CD14-positive monocyte (primary cell): Measurements from ENCODE around the gene HES4. TPM values are rescaled to one million over a fixed set of nuclear protein-coding genes. Genes with fewer than 3 reads are reported as not detected.

Source experiments
- DNase-seq, 3 donors: peaks; one replicate each; pipeline ENCODE4 v3.0.0-alpha.2; 2011 to 2022
- H2AFZ ChIP-seq: 2 replicates; pipeline ENCODE4 v1.6.0; 2012; ENCODE audit warnings: mild to moderate bottlenecking, low read depth, low read length, inconsistent platforms; ENCODE audit not compliant: insufficient read depth, poor library complexity, severe bottlenecking
- H3K27ac ChIP-seq, 2 donors: 1 replicate in 1 of 2; 2 replicates in 1 of 2; pipeline ENCODE4 v1.5.1; 2012 to 2013; ENCODE audit warnings: low read length in 2 of 2, control low read depth in 1 of 2, inconsistent platforms in 1 of 2, low read depth in 1 of 2, mild to moderate bottlenecking in 1 of 2
- H3K27me3 ChIP-seq, 2 donors: one replicate each; pipeline versions ENCODE4 v1.6.0 to v1.6.1; 2011 to 2013; ENCODE audit warnings: low read length in 2 of 2; ENCODE audit not compliant: control insufficient read depth in 2 of 2, insufficient read depth in 2 of 2
- H3K36me3 ChIP-seq, 2 donors: replicated peaks in 1 of 2; 1 replicate in 1 of 2; 2 replicates in 1 of 2; pipeline versions ENCODE4 v1.5.1 to v1.6.1; 2012 to 2013; ENCODE audit warnings: low read length in 2 of 2, control low read depth in 1 of 2, inconsistent platforms in 1 of 2, mild to moderate bottlenecking in 1 of 2; ENCODE audit not compliant: insufficient read depth in 2 of 2, control insufficient read depth in 1 of 2
- H3K4me1 ChIP-seq, 2 donors: 1 replicate in 1 of 2; 2 replicates in 1 of 2; pipeline versions ENCODE4 v1.5.1 to v1.6.1; 2012 to 2013; ENCODE audit warnings: low read length in 2 of 2, control low read depth in 1 of 2, inconsistent platforms in 1 of 2, mild to moderate bottlenecking in 1 of 2, moderate library complexity in 1 of 2; ENCODE audit not compliant: insufficient read depth in 2 of 2, control insufficient read depth in 1 of 2
- H3K4me2 ChIP-seq: replicated peaks from 2 replicates; pipeline ENCODE3; 2012; ENCODE audit warnings: low read length, moderate library complexity, mild to moderate bottlenecking; ENCODE audit not compliant: poor library complexity, severe bottlenecking; ENCODE audit errors: extremely low read depth
- H3K4me3 ChIP-seq, 3 experiments: fragments of 200-600 bp in 1 of 3; sonication (generic) in 1 of 3; replicated peaks in 1 of 3; 1 replicate in 2 of 3; 2 replicates in 1 of 3; pipeline ENCODE4 v1.5.1; 2011 to 2013; ENCODE audit warnings: low read length in 3 of 3, mild to moderate bottlenecking in 3 of 3, control low read depth in 2 of 3, low read depth in 2 of 3, inconsistent platforms in 1 of 3, moderate library complexity in 1 of 3
- H3K79me2 ChIP-seq: 2 replicates; pipeline ENCODE4 v1.6.0; 2012; ENCODE audit warnings: mild to moderate bottlenecking, control low read depth, inconsistent platforms, low read length, moderate library complexity; ENCODE audit not compliant: insufficient read depth
- H3K9ac ChIP-seq: 2 replicates; pipeline ENCODE4 v1.6.0; 2017; ENCODE audit warnings: low read length, mild to moderate bottlenecking; ENCODE audit not compliant: insufficient read depth, poor library complexity, severe bottlenecking
- H3K9me3 ChIP-seq, 2 donors: replicated peaks in 1 of 2; 1 replicate in 1 of 2; 2 replicates in 1 of 2; pipeline versions ENCODE4 v1.5.1 to v1.6.1; 2012 to 2013; ENCODE audit warnings: low read length in 2 of 2, control low read depth in 1 of 2; ENCODE audit not compliant: control insufficient read depth in 1 of 2, insufficient read depth in 1 of 2
- H4K20me1 ChIP-seq: 2 replicates; pipeline ENCODE4 v1.6.0; 2012; ENCODE audit warnings: mild to moderate bottlenecking, low read length, control low read depth, moderate library complexity; ENCODE audit not compliant: insufficient read depth
- H3K27ac Mint-ChIP-seq, 7 donors: one replicate each; pipeline ENCODE4 v1.8.0; 2020; ENCODE audit warnings: mild to moderate bottlenecking in 7 of 7, mixed read lengths in 7 of 7, moderate library complexity in 6 of 7, inconsistent platforms in 2 of 7
- H3K27me3 Mint-ChIP-seq, 3 donors: one replicate each; pipeline ENCODE4 v1.8.0; 2021 to 2022; ENCODE audit warnings: low read depth in 3 of 3, mild to moderate bottlenecking in 3 of 3, mixed read lengths in 3 of 3, moderate library complexity in 3 of 3, inconsistent platforms in 1 of 3
- H3K36me3 Mint-ChIP-seq, 2 donors: one replicate each; pipeline ENCODE4 v1.8.0; 2020; ENCODE audit warnings: mixed read lengths in 2 of 2, inconsistent platforms in 1 of 2, mild to moderate bottlenecking in 1 of 2
- H3K4me1 Mint-ChIP-seq: one replicate; pipeline ENCODE4 v1.8.0; 2020; ENCODE audit warnings: mild to moderate bottlenecking, mixed read lengths
- H3K4me3 Mint-ChIP-seq, 2 donors: one replicate each; pipeline ENCODE4 v1.8.0; 2020; ENCODE audit warnings: mild to moderate bottlenecking in 2 of 2, mixed read lengths in 2 of 2, moderate library complexity in 1 of 2
- H3K9me3 Mint-ChIP-seq, 7 donors: one replicate each; pipeline ENCODE4 v1.8.0; 2020 to 2022; ENCODE audit warnings: mixed read lengths in 7 of 7, mild to moderate bottlenecking in 6 of 7, moderate library complexity in 6 of 7, inconsistent platforms in 2 of 7
- WGBS: methylation state at CpG from one replicate; pipeline ENCODE4 v1.1.5; 2013; ENCODE audit warnings: missing lambda C conversion rate; ENCODE audit not compliant: insufficient coverage; 5-methylcytosine and 5-hydroxymethylcytosine counted together
- intact Hi-C, 2 donors: fragments of 100-400 bp; cut with micrococcal nuclease; formaldehyde crosslinking; loops; one replicate each; pipeline versions ENCODE4 v1.15.0 to v1.15.1; 2023
- polyA plus RNA-seq, 3 donors: library from polyadenylated mRNA; depleted of rRNA in 1 of 3; unstranded in 2 of 3; stranded (reverse) in 1 of 3; fragments of 300-500 nt in 2 of 3; fragments of >200 nt in 1 of 3; fragmentation: Illumina TruSeq in 2 of 3; gene quantifications; 1 replicate in 2 of 3; 2 replicates in 1 of 3; pipeline ENCODE4 v1.2.3, GENCODE V29; 2012 to 2021
- TF ChIP-seq, protein P1 (sequence below): fragments of 200-600 bp; IDR thresholded peaks from one replicate; pipeline ENCODE4 v1.8.0; 2022; ENCODE audit warnings: antibody characterized with exemption, mild to moderate bottlenecking

HES4 gene
- polyA plus RNA-seq, 3 donors = 1.4 to 26.8 (median 2.0) TPM

DNA sequence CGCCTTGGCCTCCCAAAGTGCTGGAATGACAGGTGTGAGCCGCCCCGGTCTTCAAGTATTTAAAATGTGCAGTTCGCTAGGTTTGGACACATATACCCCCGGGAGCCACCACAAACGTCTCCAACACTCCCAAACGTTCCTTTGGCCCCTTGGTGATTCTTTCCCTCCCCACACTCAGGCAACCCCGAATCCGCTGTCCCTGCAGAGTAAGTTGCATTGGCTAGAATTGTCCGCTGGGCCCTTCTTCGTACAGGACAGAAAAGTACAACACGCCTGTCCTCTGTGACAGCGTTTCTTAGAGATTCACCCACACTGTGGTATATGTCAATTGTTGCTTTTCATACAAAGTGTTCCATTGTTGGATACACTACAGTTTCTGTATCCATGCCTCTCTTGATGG, 14.8 kb downstream of the HES4 start:
- TF ChIP-seq, protein P1, sequence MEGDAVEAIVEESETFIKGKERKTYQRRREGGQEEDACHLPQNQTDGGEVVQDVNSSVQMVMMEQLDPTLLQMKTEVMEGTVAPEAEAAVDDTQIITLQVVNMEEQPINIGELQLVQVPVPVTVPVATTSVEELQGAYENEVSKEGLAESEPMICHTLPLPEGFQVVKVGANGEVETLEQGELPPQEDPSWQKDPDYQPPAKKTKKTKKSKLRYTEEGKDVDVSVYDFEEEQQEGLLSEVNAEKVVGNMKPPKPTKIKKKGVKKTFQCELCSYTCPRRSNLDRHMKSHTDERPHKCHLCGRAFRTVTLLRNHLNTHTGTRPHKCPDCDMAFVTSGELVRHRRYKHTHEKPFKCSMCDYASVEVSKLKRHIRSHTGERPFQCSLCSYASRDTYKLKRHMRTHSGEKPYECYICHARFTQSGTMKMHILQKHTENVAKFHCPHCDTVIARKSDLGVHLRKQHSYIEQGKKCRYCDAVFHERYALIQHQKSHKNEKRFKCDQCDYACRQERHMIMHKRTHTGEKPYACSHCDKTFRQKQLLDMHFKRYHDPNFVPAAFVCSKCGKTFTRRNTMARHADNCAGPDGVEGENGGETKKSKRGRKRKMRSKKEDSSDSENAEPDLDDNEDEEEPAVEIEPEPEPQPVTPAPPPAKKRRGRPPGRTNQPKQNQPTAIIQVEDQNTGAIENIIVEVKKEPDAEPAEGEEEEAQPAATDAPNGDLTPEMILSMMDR = no peak
- Mint-ChIP-seq H3K4me1 (no peaks in the 10 kb centered on the region), H3K36me3 (no peaks in the 10 kb centered on the region), H3K4me3 (peak overlapping the region in 1 of 2 donors; percentile 26), H3K27ac (peak overlapping the region in 1 of 7 donors; percentile 62), H3K9me3 (peaks cover 0 to 9% (median 6%) of the 10 kb centered on the region in 7 donors), H3K27me3 (peaks cover 46 to 70% (median 55%) of the 10 kb centered on the region in 3 donors)
- Histone ChIP-seq H3K9ac (no peak overlapping the region), H3K27me3 (peaks cover 0 to 20% of the 10 kb centered on the region in 2 donors), H3K79me2 (no peaks in the 10 kb centered on the region), H4K20me1 (no peaks in the 10 kb centered on the region), H3K4me2 (no peak overlapping the region), H2AFZ (no peak overlapping the region), H3K9me3 (no peaks in the 10 kb centered on the region), H3K36me3 (no peaks in the 10 kb centered on the region), H3K27ac (no peak overlapping the region), H3K4me1 (no peaks in the 10 kb centered on the region), H3K4me3 (no peak overlapping the region)
- WGBS = 96% methylated on average over 4 of the region's 13 CpGs
- no peak for DNase-seq
- intact Hi-C loops = loop anchor here in 1 of 2 donors (10.0 kb wide), 1 partner anchor 80 kb away; no protein-coding TSS in a partner anchor

DNA sequence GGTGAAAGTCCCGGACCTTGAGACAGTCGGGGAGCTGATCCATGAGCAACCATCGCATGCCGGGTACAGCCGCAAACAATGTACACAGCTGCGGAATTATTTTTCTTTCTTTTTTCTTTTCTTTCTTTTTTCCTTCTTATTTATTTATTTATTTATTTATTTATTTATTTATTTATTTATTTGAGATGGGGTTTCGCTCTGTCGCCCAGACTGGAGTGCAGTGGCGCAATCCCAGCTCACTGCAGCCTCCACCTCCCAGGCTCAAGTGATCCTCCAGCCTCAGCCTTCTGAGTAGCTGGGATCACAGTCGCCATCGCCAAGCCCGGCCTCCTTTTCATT, 15.5 kb downstream of the HES4 start:
- Mint-ChIP-seq H3K4me1 (no peaks in the 10 kb centered on the region), H3K9me3 (peaks cover 0 to 9% (median 5%) of the 10 kb centered on the region in 7 donors), H3K36me3 (no peaks in the 10 kb centered on the region), H3K4me3 (no peak overlapping the region), H3K27me3 (peaks cover 40 to 63% (median 48%) of the 10 kb centered on the region in 3 donors), H3K27ac (no peak overlapping the region)
- no peaks in the 10 kb centered on the region for H3K9me3 ChIP-seq
- no peaks in the 10 kb centered on the region for H4K20me1 ChIP-seq
- H3K4me1 ChIP-seq = no peaks in the 10 kb centered on the region
- no peak overlapping the region for H3K9ac ChIP-seq
- H3K4me2 ChIP-seq = no peak overlapping the region
- no peaks in the 10 kb centered on the region for H3K36me3 ChIP-seq
- H3K27ac ChIP-seq = no peak overlapping the region
- no peaks in the 10 kb centered on the region for H3K79me2 ChIP-seq
- DNase-seq = no peak
- H3K4me3 ChIP-seq = no peak overlapping the region
- WGBS = 0% methylated on average over 2 of the region's 12 CpGs
- TF ChIP-seq, protein P1 = peak; percentile 68
- H2AFZ ChIP-seq = no peak overlapping the region
- intact Hi-C loops = loop anchor here (5.0 to 10.0 kb wide), 2 partner anchors 78 to 80 kb away; no protein-coding TSS in a partner anchor
- peaks cover 0 to 18% of the 10 kb centered on the region in 2 donors for H3K27me3 ChIP-seq
